SHP77 (cell line): ENCODE measurements around the gene DENND5B.
A peak's percentile ranks its signal among the peaks of the same experiment; 100 is the strongest.
"Not testable (repeated sequence)": the region's sequence is repeated elsewhere in the genome, so short reads cannot be mapped to it uniquely, and the experiment has no call there.

Experiments used
- DNase-seq, 2 experiments: peaks; one replicate each; lab custom pipeline; 2025; lab: John Stamatoyannopoulos, UW

The DENND5B gene

GRCh38 chr12:31557707-31558106, 33.2 kb downstream of the DENND5B start:
- no peak for DNase-seq

GRCh38 chr12:31555466-31555865, 35.5 kb downstream of the DENND5B start:
- DNase-seq = not testable (repeated sequence)

GRCh38 chr12:31550590-31550989, 40.3 kb downstream of the DENND5B start:
- not testable (repeated sequence) for DNase-seq

- no peak for DNase-seq
These were observed 54.3 kb downstream of the DENND5B start for GRCh38 chr12:31536672-31537071.

GRCh38 chr12:31533470-31533869, 57.5 kb downstream of the DENND5B start:
- DNase-seq = no peak

- no peak for DNase-seq
These were observed 59.0 kb downstream of the DENND5B start for GRCh38 chr12:31531893-31532292.

- no peak for DNase-seq
These were observed 62.8 kb downstream of the DENND5B start for GRCh38 chr12:31528095-31528494.

- DNase-seq = no peak
These were observed 63.9 kb downstream of the DENND5B start for GRCh38 chr12:31527083-31527482.

- no peak for DNase-seq
These were observed 64.8 kb downstream of the DENND5B start for GRCh38 chr12:31526158-31526546.

GRCh38 chr12:31525496-31526157, 65.3 kb downstream of the DENND5B start:
- no peak for DNase-seq

- no peak for DNase-seq
These were observed 66.0 kb downstream of the DENND5B start for GRCh38 chr12:31524791-31525495.

GRCh38 chr12:31523306-31523705, 67.6 kb downstream of the DENND5B start:
- DNase-seq = no peak

- no peak for DNase-seq
These were observed 68.3 kb downstream of the DENND5B start for GRCh38 chr12:31522607-31523006.

- DNase-seq = peak; percentile 23 to 49
These were observed 69.0 kb downstream of the DENND5B start for GRCh38 chr12:31521964-31522363.

GRCh38 chr12:31519511-31519910, 71.4 kb downstream of the DENND5B start:
- DNase-seq = no peak

GRCh38 chr12:31518680-31519227, 72.2 kb downstream of the DENND5B start:
- peak; percentile 36 to 53 for DNase-seq

- no peak for DNase-seq
These were observed 72.9 kb downstream of the DENND5B start for GRCh38 chr12:31517994-31518393.

- no peak for DNase-seq
These were observed 74.2 kb downstream of the DENND5B start for GRCh38 chr12:31516702-31517101.

GRCh38 chr12:31514912-31515311, 76.0 kb downstream of the DENND5B start:
- DNase-seq = no peak

GRCh38 chr12:31510034-31510433, 80.9 kb downstream of the DENND5B start:
- DNase-seq = no peak

- DNase-seq = no peak
These were observed 82.3 kb downstream of the DENND5B start for GRCh38 chr12:31508436-31509150.

- DNase-seq = no peak
These were observed 83.0 kb downstream of the DENND5B start for GRCh38 chr12:31507966-31508365.
